HCT116 (cell line): ENCODE data around the gene TTLL7.

Experiments
- CEBPB ChIP-seq: IDR thresholded peaks from 2 replicates; pipeline ENCODE4 v1.6.1; 2012; ENCODE audit warnings: low read depth
- CTCF ChIP-seq, 3 experiments: fragments of 200-600 bp in 1 of 3; sonication (generic) in 1 of 3; IDR thresholded peaks in 2 of 3; conservative IDR thresholded peaks in 1 of 3; 2 replicates each; pipeline ENCODE4 v1.5.1; 2012 to 2017; ENCODE audit warnings: low read depth in 2 of 3, low read length in 2 of 3, antibody characterized with exemption in 1 of 3, borderline replicate concordance in 1 of 3, control low read depth in 1 of 3, mild to moderate bottlenecking in 1 of 3, mixed read lengths in 1 of 3, mixed run types in 1 of 3, moderate library complexity in 1 of 3; ENCODE audit not compliant: insufficient read depth in 1 of 3
- EGR1 ChIP-seq: IDR thresholded peaks from 2 replicates; pipeline ENCODE4 v1.6.1; 2012; ENCODE audit warnings: low read depth
- ELF1 ChIP-seq: IDR thresholded peaks from 2 replicates; pipeline ENCODE4 v1.6.1; 2012; ENCODE audit warnings: low read depth, borderline replicate concordance
- EZH2 ChIP-seq: fragments of 200-600 bp; sonication (generic); IDR thresholded peaks from 2 replicates; pipeline ENCODE4 v1.6.1; 2017; ENCODE audit warnings: antibody characterized with exemption, mixed run types
- EZH2phosphoT487 ChIP-seq: fragments of 200-600 bp; IDR thresholded peaks from 2 replicates; pipeline ENCODE4 v1.6.1; 2018; ENCODE audit warnings: antibody characterized with exemption, borderline replicate concordance
- POLR2AphosphoS5 ChIP-seq: IDR thresholded peaks from 2 replicates; pipeline ENCODE4 v1.6.1; 2011; ENCODE audit warnings: mild to moderate bottlenecking, low read depth, low read length, moderate library complexity
- REST ChIP-seq: IDR thresholded peaks from 2 replicates; pipeline ENCODE4 v1.6.1; 2012; ENCODE audit warnings: low read depth
- SIN3A ChIP-seq: IDR thresholded peaks from 2 replicates; pipeline ENCODE4 v1.6.1; 2012; ENCODE audit warnings: low read depth
- SP1 ChIP-seq: IDR thresholded peaks from 2 replicates; pipeline ENCODE4 v1.6.1; 2012; ENCODE audit warnings: low read depth
- YY1 ChIP-seq: IDR thresholded peaks from 2 replicates; pipeline ENCODE4 v1.6.1; 2011; ENCODE audit warnings: low read length, low read depth, moderate library complexity, mild to moderate bottlenecking; ENCODE audit not compliant: insufficient replicate concordance; ENCODE audit errors: extremely low read depth
- ZFX ChIP-seq: fragments of 450-650 bp; IDR thresholded peaks from 2 replicates; pipeline ENCODE4 v1.6.1; 2017
- ZNF274 ChIP-seq: fragments of 200-500 bp; sonication (Bioruptor generic); IDR thresholded peaks from 2 replicates; pipeline ENCODE4 v1.6.1; 2014; ENCODE audit warnings: mild to moderate bottlenecking, low read depth, low read length, inconsistent platforms

DNA sequence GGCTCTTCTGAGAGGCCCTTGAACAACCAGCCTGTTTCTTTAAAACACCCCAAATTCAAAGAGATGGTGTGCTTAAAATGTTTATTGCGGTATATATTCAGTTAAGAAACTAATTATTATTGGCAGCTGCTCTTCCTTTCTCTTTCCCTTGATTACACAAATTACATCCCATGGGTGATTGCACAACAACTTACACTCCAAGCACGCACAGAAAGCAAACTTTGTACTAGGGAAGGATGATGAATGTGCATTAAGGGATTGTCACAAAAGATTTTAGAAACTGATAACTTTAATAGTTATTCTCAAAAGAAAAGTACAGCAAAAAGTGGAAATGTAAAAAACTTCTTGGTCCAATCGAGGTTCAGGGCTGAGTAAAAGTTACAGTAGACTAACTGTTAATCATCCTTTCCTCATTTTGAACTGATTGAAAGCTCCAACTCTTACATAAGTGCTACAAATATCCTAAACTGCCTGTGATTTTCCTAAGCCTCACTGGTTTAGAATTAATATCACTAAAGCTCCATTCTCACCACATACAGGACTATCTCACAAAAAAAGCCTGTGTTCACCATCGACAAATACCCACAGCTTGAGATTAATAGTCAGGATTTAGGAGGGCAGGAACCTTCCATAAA is 153.4 kb downstream of the TTLL7 start:
- TF ChIP-seq REST (no peak), EZH2phosphoT487 (no peak), CTCF (IDR thresholded peaks at IDR 0.05 in 2 of 3, conservative IDR thresholded peaks at IDR 0.05 in 1 of 3; ENCODE audit: borderline replicate concordance in 1 of 3, insufficient read depth in 1 of 3, low read depth in 2 of 3, low read length in 2 of 3) (no peak), ZNF274 (no peak), ZFX (no peak), SIN3A (no peak), POLR2AphosphoS5 (no peak), SP1 (no peak), CEBPB (no peak), ELF1 (no peak), YY1 (no peak), EZH2 (no peak), EGR1 (no peak)
